MG63 (cell line): ENCODE measurements around the gene IL15. TPM values are rescaled to one million over a fixed set of nuclear protein-coding genes. Genes with fewer than 3 reads are reported as not detected.
"Not testable (repeated sequence)": the region's sequence is repeated elsewhere in the genome, so short reads cannot be mapped to it uniquely, and the experiment has no call there.

Source experiments
- DNase-seq: peaks from one replicate; pipeline ENCODE4 v3.0.0-alpha.2; 2020
- H3K27me3 ChIP-seq: fragments of 250-450 bp; sonication (Bioruptor Pico); 2 replicates; pipeline ENCODE4 v1.5.1; 2020; ENCODE audit warnings: mild to moderate bottlenecking, moderate library complexity
- H3K36me3 ChIP-seq: fragments of 250-450 bp; sonication (Bioruptor Pico); 2 replicates; pipeline ENCODE4 v1.5.1; 2020; ENCODE audit warnings: mild to moderate bottlenecking, moderate library complexity
- H3K4me3 ChIP-seq: fragments of 250-450 bp; sonication (Bioruptor Pico); 2 replicates; pipeline ENCODE4 v1.5.1; 2020; ENCODE audit warnings: mild to moderate bottlenecking, moderate library complexity
- H3K9me3 ChIP-seq: fragments of 250-450 bp; sonication (Bioruptor Pico); 2 replicates; pipeline ENCODE4 v1.5.1; 2020; ENCODE audit warnings: mild to moderate bottlenecking, moderate library complexity
- total RNA-seq: library from RNA; depleted of rRNA; stranded (reverse); fragments of >200 nt; shearing (Covaris generic); gene quantifications from 2 replicates; pipeline ENCODE4 v1.2.3, GENCODE V29; 2014; ENCODE audit warnings: low replicate concordance

The IL15 gene
- total RNA-seq, 1 experiment from 2014 or later = 9.3 TPM

GRCh38 chr4:141713771-141714445 lies 77.5 kb downstream of the IL15 start:
- Histone ChIP-seq H3K9me3 (peaks cover 2% of the 10 kb centered on the region; the same call in 1 of the 2 replicates), H3K4me3 (no peak overlapping the region), H3K36me3 (no peaks in the 10 kb centered on the region), H3K27me3 (no peaks in the 10 kb centered on the region)
- DNase-seq = peak; percentile 56

GRCh38 chr4:141719585-141719984 lies 83.2 kb downstream of the IL15 start:
- DNase-seq = no peak
- Histone ChIP-seq H3K36me3 (peaks cover 6% of the 10 kb centered on the region), H3K4me3 (no peak overlapping the region), H3K9me3 (no peaks in the 10 kb centered on the region), H3K27me3 (no peaks in the 10 kb centered on the region)

- Histone ChIP-seq H3K4me3 (no peak overlapping the region), H3K36me3 (peaks cover 6% of the 10 kb centered on the region), H3K27me3 (no peaks in the 10 kb centered on the region), H3K9me3 (no peaks in the 10 kb centered on the region)
- DNase-seq = no peak
Measured at GRCh38 chr4:141721174-141721573, 84.8 kb downstream of the IL15 start.

- no peaks in the 10 kb centered on the region for H3K27me3 ChIP-seq
- no peak for DNase-seq
- no peaks in the 10 kb centered on the region for H3K9me3 ChIP-seq
- H3K36me3 ChIP-seq = peaks cover 6% of the 10 kb centered on the region
- H3K4me3 ChIP-seq = no peak overlapping the region
Measured at GRCh38 chr4:141724646-141725045, 88.3 kb downstream of the IL15 start.

- peaks cover 6% of the 10 kb centered on the region for H3K36me3 ChIP-seq
- no peaks in the 10 kb centered on the region for H3K9me3 ChIP-seq
- no peak for DNase-seq
- H3K27me3 ChIP-seq = no peaks in the 10 kb centered on the region
- no peak overlapping the region for H3K4me3 ChIP-seq
Measured at GRCh38 chr4:141727420-141727819, 91.0 kb downstream of the IL15 start.

- no peak for DNase-seq
Measured at GRCh38 chr4:141730805-141731204, 94.4 kb downstream of the IL15 start.

GRCh38 chr4:141731481-141731880 lies 95.1 kb downstream of the IL15 start:
- no peaks in the 10 kb centered on the region for H3K27me3 ChIP-seq
- DNase-seq = no peak
- H3K4me3 ChIP-seq = no peak overlapping the region
- no peaks in the 10 kb centered on the region for H3K9me3 ChIP-seq
- peaks cover 7% of the 10 kb centered on the region for H3K36me3 ChIP-seq

More at GRCh38 chr4:141730805-141731204, 94.4 kb downstream of the IL15 start:
- Histone ChIP-seq H3K4me3 (no peak overlapping the region), H3K27me3 (no peaks in the 10 kb centered on the region), H3K36me3 (peaks cover 7% of the 10 kb centered on the region), H3K9me3 (no peaks in the 10 kb centered on the region)

GRCh38 chr4:141739636-141740035 lies 103.3 kb downstream of the IL15 start:
- no peak for DNase-seq

GRCh38 chr4:141746026-141746425 lies 109.6 kb downstream of the IL15 start:
- no peaks in the 10 kb centered on the region for H3K27me3 ChIP-seq
- no peak for DNase-seq
- H3K9me3 ChIP-seq = no peaks in the 10 kb centered on the region
- H3K36me3 ChIP-seq = no peaks in the 10 kb centered on the region
- H3K4me3 ChIP-seq = no peak overlapping the region

More at GRCh38 chr4:141739636-141740035, 103.3 kb downstream of the IL15 start:
- Histone ChIP-seq H3K27me3 (no peaks in the 10 kb centered on the region), H3K9me3 (peaks cover 4% of the 10 kb centered on the region; the same call in 1 of the 2 replicates), H3K4me3 (no peak overlapping the region), H3K36me3 (peaks cover 6% of the 10 kb centered on the region; the same call in 1 of the 2 replicates)

GRCh38 chr4:141751806-141752205 lies 115.4 kb downstream of the IL15 start:
- H3K36me3 ChIP-seq, H3K27me3 ChIP-seq, DNase-seq, H3K9me3 ChIP-seq, H3K4me3 ChIP-seq: not testable (repeated sequence)

- Histone ChIP-seq H3K27me3 (no peaks in the 10 kb centered on the region), H3K4me3 (no peak overlapping the region), H3K9me3 (no peaks in the 10 kb centered on the region), H3K36me3 (no peaks in the 10 kb centered on the region)
- no peak for DNase-seq
Measured at GRCh38 chr4:141757287-141757686, 120.9 kb downstream of the IL15 start.

- H3K9me3 ChIP-seq = no peaks in the 10 kb centered on the region
- DNase-seq = no peak
- H3K4me3 ChIP-seq = no peak overlapping the region
Measured at GRCh38 chr4:141759796-141760425, 123.5 kb downstream of the IL15 start.

GRCh38 chr4:141761926-141762325 lies 125.5 kb downstream of the IL15 start:
- no peak for DNase-seq
- no peaks in the 10 kb centered on the region for H3K9me3 ChIP-seq
- no peaks in the 10 kb centered on the region for H3K36me3 ChIP-seq
- no peak overlapping the region for H3K4me3 ChIP-seq
- H3K27me3 ChIP-seq = no peaks in the 10 kb centered on the region

More at GRCh38 chr4:141759796-141760425, 123.5 kb downstream of the IL15 start:
- Histone ChIP-seq H3K36me3 (no peaks in the 10 kb centered on the region), H3K27me3 (no peaks in the 10 kb centered on the region)

- Histone ChIP-seq H3K9me3 (no peaks in the 10 kb centered on the region), H3K36me3 (no peaks in the 10 kb centered on the region), H3K27me3 (no peaks in the 10 kb centered on the region), H3K4me3 (no peak overlapping the region)
- DNase-seq = no peak
Measured at GRCh38 chr4:141763374-141763773, 127.0 kb downstream of the IL15 start.

GRCh38 chr4:141768954-141769353 lies 132.6 kb downstream of the IL15 start:
- no peaks in the 10 kb centered on the region for H3K27me3 ChIP-seq
- no peaks in the 10 kb centered on the region for H3K9me3 ChIP-seq
- DNase-seq = peak; percentile 46
- no peaks in the 10 kb centered on the region for H3K36me3 ChIP-seq
- H3K4me3 ChIP-seq = no peak overlapping the region

GRCh38 chr4:141771889-141772830 lies 135.8 kb downstream of the IL15 start:
- Histone ChIP-seq H3K4me3 (peak overlapping the region; percentile 20; the same call in 1 of the 2 replicates), H3K27me3 (no peaks in the 10 kb centered on the region), H3K36me3 (no peaks in the 10 kb centered on the region), H3K9me3 (no peaks in the 10 kb centered on the region)
- no peak for DNase-seq

- Histone ChIP-seq H3K36me3 (no peaks in the 10 kb centered on the region), H3K27me3 (no peaks in the 10 kb centered on the region), H3K4me3 (no peak overlapping the region), H3K9me3 (no peaks in the 10 kb centered on the region)
- DNase-seq = no peak
Measured at GRCh38 chr4:141772838-141773237, 136.5 kb downstream of the IL15 start.
